PC-9 (cell line): ENCODE measurements around the gene DAND5. TPM values are rescaled to one million over a fixed set of nuclear protein-coding genes. Genes with fewer than 3 reads are reported as not detected.

Experiments used
- Bru-seq: library from RNA; stranded (reverse); fragments of 400-500 nt; gene quantifications from one replicate; lab custom pipeline; 2021; lab: Mats Ljungman, UMichigan
- BruChase-seq, 2 experiments: library from RNA; stranded (reverse); fragments of 400-500 nt; gene quantifications; one replicate each; lab custom pipeline; 2021; lab: Mats Ljungman, UMichigan
- BruUV-seq: library from RNA; stranded (reverse); fragments of 400-500 nt; replicated peaks from 2 replicates; lab custom pipeline; 2021; lab: Mats Ljungman, UMichigan
- CTCF ChIA-PET: fragments of 300-600 bp; sonication (Branson Sonifier 250); formaldehyde crosslinking; loops from one replicate; lab custom pipeline; 2022; ENCODE audit warnings: antibody characterized with exemption; lab: Charles Lee
- POLR2A ChIA-PET: fragments of 300-600 bp; sonication (Branson Sonifier 250); formaldehyde crosslinking; loops from one replicate; lab custom pipeline; 2022; ENCODE audit warnings: antibody characterized with exemption; ENCODE audit not compliant: unreplicated experiment; lab: Charles Lee
- DNase-seq, 2 experiments: peaks; one replicate each; pipeline versions ENCODE4 v3.0.0 to v3.0.0-alpha.2; 2015 to 2022; ENCODE audit warnings: mixed read lengths in 1 of 2
- H2AFZ ChIP-seq: fragments of 200-600 bp; sonication (generic); 2 replicates; pipeline ENCODE4 v1.8.1; 2017; ENCODE audit warnings: antibody characterized with exemption
- H3F3A ChIP-seq: fragments of 200-600 bp; sonication (generic); 2 replicates; pipeline ENCODE4 v1.8.1; 2017; ENCODE audit warnings: antibody characterized with exemption, mild to moderate bottlenecking, low read depth; ENCODE audit not compliant: insufficient read depth
- H3K27ac ChIP-seq: fragments of 200-600 bp; sonication (generic); 2 replicates; pipeline ENCODE4 v1.6.1; 2016; ENCODE audit warnings: mixed run types
- H3K27me3 ChIP-seq: fragments of 200-600 bp; sonication (generic); 2 replicates; pipeline ENCODE4 v1.6.1; 2016; ENCODE audit warnings: low read depth, mixed run types; ENCODE audit not compliant: insufficient read depth
- H3K36me3 ChIP-seq: fragments of 200-600 bp; sonication (generic); 2 replicates; pipeline ENCODE4 v1.6.1; 2016; ENCODE audit warnings: low read depth, mixed run types
- H3K4me1 ChIP-seq: fragments of 200-600 bp; sonication (generic); replicated peaks from 2 replicates; pipeline ENCODE4 v1.6.1; 2016; ENCODE audit warnings: mixed run types; ENCODE audit not compliant: insufficient read depth
- H3K4me2 ChIP-seq: fragments of 200-600 bp; sonication (generic); 2 replicates; pipeline ENCODE4 v1.6.1; 2017; ENCODE audit warnings: mixed run types
- H3K4me3 ChIP-seq: fragments of 200-600 bp; sonication (generic); 2 replicates; pipeline ENCODE4 v1.6.1; 2016; ENCODE audit warnings: mixed run types
- H3K79me2 ChIP-seq: fragments of 200-600 bp; sonication (generic); 2 replicates; pipeline ENCODE4 v1.6.1; 2017; ENCODE audit warnings: low read depth, mixed run types
- H3K9me2 ChIP-seq: fragments of 200-600 bp; sonication (generic); 2 replicates; pipeline ENCODE4 v1.8.1; 2017; ENCODE audit warnings: mild to moderate bottlenecking; ENCODE audit not compliant: insufficient read depth
- H3K9me3 ChIP-seq: fragments of 200-600 bp; sonication (generic); 2 replicates; pipeline ENCODE4 v1.8.1; 2016; ENCODE audit warnings: low read depth; ENCODE audit not compliant: insufficient read depth
- H4K20me1 ChIP-seq: fragments of 200-600 bp; sonication (generic); 2 replicates; pipeline ENCODE4 v1.8.1; 2017; ENCODE audit not compliant: insufficient read depth
- CTCF ChIP-seq: fragments of 200-600 bp; sonication (generic); conservative IDR thresholded peaks from 2 replicates; pipeline ENCODE4 v1.6.1; 2017; ENCODE audit warnings: mixed run types, antibody characterized with exemption, mild to moderate bottlenecking, moderate library complexity
- EZH2 ChIP-seq: fragments of 200-600 bp; sonication (generic); IDR thresholded peaks from 2 replicates; pipeline ENCODE4 v1.8.0; 2017; ENCODE audit warnings: antibody characterized with exemption, low read depth
- intact Hi-C: fragments of 100-400 bp; cut with micrococcal nuclease; formaldehyde crosslinking; loops from one replicate; pipeline ENCODE4 v1.10.0; 2022; ENCODE audit not compliant: unreplicated experiment
- long read RNA-seq: library from polyadenylated mRNA; stranded (forward); transcript quantifications from one replicate; pipeline ENCODE4 v2.0.0, GENCODE V29; 2022
- total RNA-seq: library from RNA; stranded (reverse); gene quantifications from 2 replicates; pipeline ENCODE4 v1.2.3, GENCODE V29; 2021

DAND5 gene
- total RNA-seq (0.20 and 0.28 TPM in 2 replicates), Bru-seq, nascent RNA (percentile 28 among the genes with signal in this experiment), BruChase-seq, experiment 1, labeled RNA remaining after a 2-hour chase (percentile 24 among the genes with signal in this experiment), BruChase-seq, experiment 2, labeled RNA remaining after a 6-hour chase (percentile 21 among the genes with signal in this experiment)
- long read RNA-seq, result 0 reads

GRCh38 chr19:12969292-12969988, at the start of gene DAND5:
Gene DAND5 (plus strand): TSS chr19:12969576. CDS start chr19:12969661, 85 bp downstream.
- no peaks in the 10 kb centered on the region for H3K9me2 ChIP-seq
- no peaks in the 10 kb centered on the region; the same call in 1 of the 2 replicates for H3K4me1 ChIP-seq
- H3K4me3 ChIP-seq, result no peak within 1 kb of the TSS
- DNase-seq, result no peak
- intact Hi-C loops, result no loop called here
- ChIA-PET POLR2A (no interaction called here), CTCF (no interaction called here)
- no TSS peak for BruUV-seq
- H2AFZ ChIP-seq, result no peak within 1 kb of the TSS
- H3K79me2 ChIP-seq, result no peaks in the 10 kb centered on the region
- no peak within 1 kb of the TSS for H3K27ac ChIP-seq
- H4K20me1 ChIP-seq, result no peaks in the 10 kb centered on the region
- no peaks in the 10 kb centered on the region for H3K27me3 ChIP-seq
- peaks cover 12% of the 10 kb centered on the region; the same call in 1 of the 2 replicates for H3F3A ChIP-seq
- no peak within 1 kb of the TSS for H3K4me2 ChIP-seq
- no peaks in the 10 kb centered on the region for H3K36me3 ChIP-seq
- TF ChIP-seq EZH2 (no peak), CTCF (no peak)
- no peaks in the 10 kb centered on the region for H3K9me3 ChIP-seq

- Histone ChIP-seq H3K36me3 (peaks cover 26% of the 10 kb centered on the region; the same call in 1 of the 2 replicates), H3K27ac (no peak overlapping the region), H3F3A (peaks cover 31% of the 10 kb centered on the region), H3K4me2 (no peak overlapping the region), H3K9me2 (no peaks in the 10 kb centered on the region), H3K79me2 (no peaks in the 10 kb centered on the region), H4K20me1 (no peaks in the 10 kb centered on the region), H3K27me3 (no peaks in the 10 kb centered on the region), H2AFZ (no peak overlapping the region), H3K4me3 (no peak overlapping the region), H3K4me1 (no peaks in the 10 kb centered on the region; the same call in 1 of the 2 replicates), H3K9me3 (no peaks in the 10 kb centered on the region)
- BruUV-seq, result no TSS peak
- DNase-seq, result no peak
- intact Hi-C loops, result no loop called here
- CTCF ChIA-PET, result no interaction called here
- TF ChIP-seq EZH2 (no peak), CTCF (no peak)
- POLR2A ChIA-PET, result interaction anchor here (1.1 kb wide), 1 partner anchor 30 kb away, joined by 15 read pairs; the partner anchor contains the start of gene GCDH
Measured at GRCh38 chr19:12921047-12921446, 48.3 kb upstream of the DAND5 start.

GRCh38 chr19:12922959-12923358, 46.4 kb upstream of the DAND5 start:
- DNase-seq, result no peak
- BruUV-seq, result no TSS peak
- CTCF ChIA-PET, result no interaction called here
- Histone ChIP-seq H3K4me2 (no peak overlapping the region), H3F3A (peaks cover 31% of the 10 kb centered on the region), H3K79me2 (no peaks in the 10 kb centered on the region), H3K9me2 (no peaks in the 10 kb centered on the region), H3K27me3 (no peaks in the 10 kb centered on the region), H2AFZ (no peak overlapping the region), H3K4me3 (no peak overlapping the region), H3K27ac (no peak overlapping the region), H3K9me3 (no peaks in the 10 kb centered on the region), H3K4me1 (no peaks in the 10 kb centered on the region; the same call in 1 of the 2 replicates), H4K20me1 (no peaks in the 10 kb centered on the region), H3K36me3 (peaks cover 35% of the 10 kb centered on the region)
- POLR2A ChIA-PET, result no interaction called here
- intact Hi-C loops, result no loop called here
- TF ChIP-seq CTCF, result no peak
- TF ChIP-seq EZH2, result no peak
